ENCODE measurements around the gene FAM81A.
"Not testable (repeated sequence)": the region's sequence is repeated elsewhere in the genome, so short reads cannot be mapped to it uniquely, and the experiment has no call there.

FAM81A gene

DNA sequence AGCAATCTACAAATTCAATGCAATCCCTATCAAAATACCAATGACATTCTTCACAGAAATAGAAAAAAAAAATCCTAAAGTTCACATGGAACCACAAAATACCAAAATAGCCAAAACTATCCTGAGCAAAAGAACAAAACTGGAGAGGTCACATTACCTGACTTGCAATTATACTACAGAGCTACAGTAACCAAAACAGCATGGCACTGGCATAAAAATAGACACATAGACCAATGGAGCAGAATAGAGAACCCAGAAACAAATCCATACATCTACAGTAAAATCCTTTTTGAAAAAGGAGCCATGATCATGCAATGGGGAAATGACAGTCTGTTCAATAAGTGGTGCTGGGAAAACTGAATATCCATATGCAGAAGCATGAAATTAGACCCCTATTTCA, 51.5 kb downstream of the FAM81A start:
- DNase-seq (ENCODE audit: low read depth in 2 of 2) = not testable (repeated sequence)

DNA sequence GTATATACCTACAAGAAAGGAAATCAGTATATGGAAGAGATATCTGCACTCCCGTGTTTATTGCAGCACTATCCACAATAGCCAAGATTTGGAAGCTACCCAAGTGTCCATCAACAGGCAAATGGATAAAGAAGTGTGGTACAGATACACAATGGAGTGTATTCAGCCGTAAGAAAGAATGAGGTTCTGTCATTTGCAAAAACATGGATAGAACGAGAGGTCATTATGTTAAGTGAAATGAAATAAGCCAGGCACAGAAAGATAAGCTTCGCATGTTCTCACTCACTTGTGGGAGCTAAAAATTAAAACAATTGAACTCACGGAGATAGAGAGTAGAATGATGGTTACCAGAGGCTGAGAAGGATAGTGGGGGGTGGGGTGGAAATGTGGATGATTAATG, 53.1 kb downstream of the FAM81A start:
- DNase-seq (ENCODE audit: low read depth in 2 of 2) = no peak

DNA sequence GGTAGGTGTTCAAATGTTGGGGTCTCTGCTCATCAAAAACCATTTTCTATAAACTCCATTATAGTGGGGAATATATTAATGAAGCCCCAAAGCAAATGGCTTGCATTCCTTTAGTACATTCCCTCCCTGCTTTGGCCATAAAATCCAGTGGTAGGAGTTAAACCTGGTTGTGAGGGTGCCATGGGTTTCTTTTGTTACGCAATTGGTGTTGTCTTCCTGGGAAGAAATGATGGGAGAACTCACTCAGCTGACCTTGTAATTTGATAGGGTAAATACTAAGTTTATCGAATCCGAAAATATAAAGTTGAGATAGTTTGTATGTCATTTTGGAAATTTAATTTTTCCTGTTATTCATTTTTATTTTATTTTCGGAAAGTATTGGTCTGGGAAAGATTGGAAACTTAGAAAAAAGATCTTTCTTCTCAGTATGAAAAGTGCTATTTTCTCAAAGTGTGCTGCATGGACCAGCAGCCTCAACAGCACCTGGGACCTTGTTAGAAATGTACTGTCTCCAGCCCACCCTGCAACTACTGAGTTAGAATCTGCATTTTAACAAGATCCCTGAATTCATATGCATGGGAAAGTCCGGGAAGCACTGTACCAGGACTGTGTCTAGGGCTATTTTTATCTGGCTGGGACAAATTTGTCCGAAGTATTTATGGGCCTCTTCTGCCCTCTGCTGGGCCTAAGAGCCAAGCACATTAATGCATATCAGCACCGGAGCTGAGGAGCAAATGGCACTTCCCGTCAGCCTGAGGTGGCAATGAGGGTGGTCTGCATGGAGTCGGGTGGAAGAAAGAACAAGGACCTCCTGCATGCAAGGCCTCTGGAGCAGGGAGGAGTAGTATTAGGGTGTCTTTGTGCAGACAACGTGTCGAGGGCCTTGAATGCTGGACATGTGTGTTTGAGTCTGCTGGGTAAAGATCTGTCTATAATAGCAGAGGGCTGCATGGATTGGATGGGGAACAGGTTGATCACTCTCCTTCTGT, 54.7 kb downstream of the FAM81A start:
- DNase-seq (ENCODE audit: low read depth in 2 of 2) = peak; percentile 12 to 23

DNA sequence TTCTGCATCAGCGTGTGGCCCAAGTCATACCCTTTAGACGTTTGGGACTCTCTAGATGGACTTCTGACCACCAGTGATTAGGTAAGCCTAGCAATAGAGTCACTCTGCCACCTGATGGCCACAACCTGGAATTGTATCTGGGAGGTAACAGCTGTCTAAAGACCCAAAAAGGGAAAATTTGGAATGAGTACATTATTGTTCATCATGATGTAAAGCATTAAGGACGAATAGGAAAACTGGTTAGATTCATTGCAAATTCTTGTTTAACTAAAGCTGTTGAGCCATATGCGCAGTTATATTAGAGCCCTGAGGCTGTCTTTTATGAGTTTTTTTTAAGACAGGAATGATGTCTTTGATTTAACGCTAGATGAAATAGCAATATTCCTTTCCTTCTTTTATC, 63.6 kb downstream of the FAM81A start:
- no peak for DNase-seq (ENCODE audit: low read depth in 2 of 2)

DNA sequence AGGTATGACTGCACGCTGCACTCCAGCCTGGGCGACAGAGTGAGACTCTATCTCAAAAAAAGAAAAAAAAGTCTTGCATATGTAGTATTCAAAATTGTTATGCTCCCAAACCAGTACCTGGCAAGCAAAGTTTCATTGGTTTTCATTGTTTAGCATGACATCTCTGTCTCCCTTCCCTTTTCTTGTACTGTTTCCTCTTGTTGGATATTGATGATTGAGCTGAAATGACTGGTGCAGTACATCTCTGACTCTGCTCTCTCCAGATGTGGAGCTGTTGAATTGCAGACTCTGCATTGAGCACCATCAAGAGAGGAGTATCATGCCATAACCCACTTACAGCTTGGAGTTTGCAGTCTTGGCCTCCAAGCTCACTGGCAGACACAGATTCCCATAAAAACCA, 77.2 kb downstream of the FAM81A start:
- DNase-seq (ENCODE audit: low read depth in 2 of 2) = no peak

DNA sequence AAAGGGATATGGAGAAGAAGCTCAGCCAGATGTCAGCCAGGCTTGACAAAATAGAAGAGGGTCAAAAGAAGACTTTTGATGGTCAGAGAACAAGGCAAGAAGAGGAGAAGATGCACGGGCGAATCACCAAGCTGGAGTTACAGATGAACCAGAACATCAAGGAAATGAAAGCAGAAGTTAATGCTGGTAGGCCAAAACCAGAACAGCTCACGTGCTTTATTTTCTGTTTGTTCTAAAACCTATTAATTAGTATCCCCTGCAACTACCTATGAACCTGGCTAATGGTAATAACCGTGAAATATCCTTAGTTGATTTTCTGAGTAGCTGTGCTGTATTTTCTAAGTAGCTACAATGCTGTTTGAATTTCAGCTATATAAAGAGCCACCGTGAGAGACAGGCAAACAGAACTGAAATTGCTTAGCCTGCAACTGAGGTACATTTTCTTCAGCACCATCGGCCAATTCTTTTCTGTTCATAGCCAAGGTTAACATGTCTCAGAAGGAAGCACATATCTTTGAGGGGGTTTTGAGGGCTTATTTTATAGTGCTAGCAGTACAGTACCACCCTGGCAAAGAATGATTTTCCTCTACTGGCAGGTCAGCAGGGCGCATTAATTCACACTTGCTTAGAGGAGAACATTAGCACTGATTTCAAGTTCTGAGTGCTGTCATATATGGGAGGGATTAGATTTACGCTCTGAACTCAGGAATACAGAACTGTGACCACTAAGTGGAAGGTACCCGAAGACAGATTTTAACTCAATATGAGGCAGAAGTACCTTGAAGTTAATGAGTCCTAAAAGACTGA, 78.9 kb downstream of the FAM81A start:
- DNase-seq (ENCODE audit: low read depth in 2 of 2) = no peak

DNA sequence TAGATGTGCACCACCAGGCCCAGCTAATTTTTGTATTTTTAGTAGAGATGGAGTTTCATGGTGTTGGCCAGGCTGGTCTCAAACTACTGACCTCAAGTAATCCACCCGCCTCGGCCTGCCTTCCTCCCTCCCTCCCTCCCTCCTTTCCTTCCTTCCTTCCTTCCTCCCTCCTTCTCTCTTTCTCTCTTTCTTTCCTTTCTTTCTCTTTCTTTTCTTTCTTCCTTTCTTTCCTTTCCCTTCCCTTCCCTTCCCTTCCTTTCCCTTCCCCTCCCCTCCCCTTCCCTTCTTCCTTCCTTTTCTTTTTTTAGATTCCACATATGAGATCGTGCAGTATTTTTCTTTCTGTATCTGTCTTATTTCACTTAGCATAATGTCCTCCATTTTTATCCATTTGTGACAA, 81.3 kb downstream of the FAM81A start:
- DNase-seq (ENCODE audit: low read depth in 2 of 2) = no peak

DNA sequence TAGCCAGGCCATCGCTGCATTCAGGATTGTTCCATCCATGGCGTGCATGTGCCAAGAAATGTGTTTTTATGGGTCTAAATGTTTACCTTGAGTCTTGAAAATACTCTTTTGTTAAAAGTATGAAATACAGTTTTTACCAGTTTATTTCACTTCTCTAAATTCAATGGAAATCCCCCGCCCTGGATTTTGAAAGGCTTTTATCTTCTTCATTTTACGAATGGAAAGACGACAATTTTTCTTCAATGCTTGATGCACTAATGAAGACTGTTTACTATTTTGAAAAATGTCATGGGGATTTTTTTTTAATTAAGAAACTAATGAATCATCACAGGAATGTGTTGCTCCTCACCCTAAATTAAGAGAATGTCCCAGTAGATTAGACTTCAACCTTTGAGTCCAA, 83.5 kb downstream of the FAM81A start:
- DNase-seq (ENCODE audit: low read depth in 2 of 2) = no peak

DNA sequence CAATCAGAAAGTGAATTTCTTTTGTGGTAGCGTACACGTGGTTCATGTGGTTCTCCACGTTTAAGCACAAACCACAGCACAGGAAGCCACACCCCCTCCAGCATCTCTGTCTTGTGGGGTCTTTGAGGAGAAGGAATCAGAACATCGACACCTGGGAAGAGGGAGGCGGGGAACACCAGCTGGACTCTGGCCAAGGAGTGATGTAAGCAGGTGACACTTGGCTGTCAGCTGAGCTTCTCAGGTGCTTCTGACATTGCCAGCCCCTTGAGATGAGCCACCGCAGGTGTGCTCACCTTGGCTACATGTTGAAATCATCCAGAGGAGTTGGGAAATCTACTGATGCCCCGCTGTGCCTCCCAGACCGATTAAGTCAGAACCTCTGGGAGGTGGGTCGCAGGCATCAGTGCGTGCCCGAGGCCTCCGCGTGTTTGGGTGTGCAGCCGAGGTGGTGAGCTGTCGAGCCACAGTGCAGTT, 85.0 kb downstream of the FAM81A start:
- no peak for DNase-seq (ENCODE audit: low read depth in 2 of 2)

DNA sequence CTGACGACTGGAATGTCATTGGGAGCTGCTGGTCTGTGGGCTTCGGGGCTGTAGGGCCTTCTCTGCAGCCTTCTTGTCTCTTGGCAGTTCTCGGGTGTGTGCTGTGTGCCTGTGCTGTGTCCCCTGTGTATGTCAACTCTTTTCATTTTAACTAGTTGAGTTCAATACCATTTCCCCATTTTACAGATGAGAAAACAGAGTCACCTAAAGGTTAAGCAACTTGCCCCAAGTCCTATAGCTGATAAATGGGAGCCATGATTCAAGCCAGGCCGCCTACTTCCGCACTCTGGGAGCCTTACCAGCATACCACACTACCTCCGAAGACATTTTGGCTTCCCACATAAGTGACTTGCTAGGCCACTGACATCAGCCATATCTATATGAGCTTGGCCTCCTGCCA, 85.7 kb downstream of the FAM81A start:
- no peak for DNase-seq (ENCODE audit: low read depth in 2 of 2)

DNA sequence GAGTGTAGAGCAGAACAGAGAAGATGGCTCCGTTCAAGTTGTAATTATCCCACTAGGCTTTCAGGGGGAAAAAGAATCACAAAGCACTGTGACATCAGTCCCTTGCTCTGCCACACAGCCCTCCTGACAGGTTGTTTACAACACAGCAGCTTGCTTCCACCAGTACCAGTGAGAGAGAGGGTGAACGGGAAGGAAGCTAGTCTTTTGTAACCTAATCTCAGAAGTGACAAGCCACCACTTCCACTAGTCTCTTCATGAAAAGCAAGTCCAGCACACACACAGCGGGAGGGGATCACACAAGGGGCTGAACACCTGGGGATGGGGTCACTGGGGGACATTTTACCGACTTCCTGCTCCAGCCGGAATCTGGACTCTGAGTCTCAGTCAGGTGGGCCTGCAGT, 86.3 kb downstream of the FAM81A start:
- no peak for DNase-seq (ENCODE audit: low read depth in 2 of 2)

DNA sequence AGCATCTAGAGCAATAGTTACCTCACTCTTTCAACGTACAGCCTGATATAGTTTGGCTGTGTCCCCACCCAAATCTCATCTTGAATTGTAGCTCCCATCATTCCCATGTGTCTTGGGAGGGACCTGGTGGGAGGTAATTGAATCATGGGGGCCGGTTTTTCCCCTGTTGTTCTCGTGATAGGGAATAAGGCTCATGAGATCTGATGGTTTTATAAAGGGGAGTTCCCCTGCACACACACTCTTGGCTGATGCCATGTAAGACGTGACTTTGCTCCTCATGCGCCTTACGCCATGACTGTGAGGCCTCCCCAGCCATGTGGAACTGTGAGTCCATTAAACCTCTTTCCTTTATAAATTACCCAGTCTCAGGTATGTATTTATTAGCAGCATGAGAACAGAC, 88.5 kb downstream of the FAM81A start:
- DNase-seq (ENCODE audit: low read depth in 2 of 2) = not testable (repeated sequence)

DNA sequence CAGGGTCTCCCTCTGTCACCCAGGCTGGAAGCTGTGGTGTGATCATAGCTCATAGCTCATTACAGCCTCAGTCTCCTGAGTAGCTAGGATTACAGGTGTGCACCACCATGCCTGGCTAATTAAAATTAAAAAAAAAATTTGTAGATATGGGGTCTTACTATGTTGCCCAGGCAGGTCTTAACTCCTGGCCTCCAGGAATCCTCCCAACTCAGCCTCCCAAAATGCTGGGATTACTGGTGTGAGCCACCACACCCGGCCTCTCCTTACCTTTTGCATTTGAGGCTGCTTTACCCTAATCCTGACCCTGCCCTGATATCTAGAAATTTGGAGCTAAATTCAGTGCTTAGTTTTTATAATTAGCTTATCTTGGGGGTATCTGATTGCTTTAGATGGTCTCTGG, 90.4 kb downstream of the FAM81A start:
- no peak for DNase-seq (ENCODE audit: low read depth in 2 of 2)

DNA sequence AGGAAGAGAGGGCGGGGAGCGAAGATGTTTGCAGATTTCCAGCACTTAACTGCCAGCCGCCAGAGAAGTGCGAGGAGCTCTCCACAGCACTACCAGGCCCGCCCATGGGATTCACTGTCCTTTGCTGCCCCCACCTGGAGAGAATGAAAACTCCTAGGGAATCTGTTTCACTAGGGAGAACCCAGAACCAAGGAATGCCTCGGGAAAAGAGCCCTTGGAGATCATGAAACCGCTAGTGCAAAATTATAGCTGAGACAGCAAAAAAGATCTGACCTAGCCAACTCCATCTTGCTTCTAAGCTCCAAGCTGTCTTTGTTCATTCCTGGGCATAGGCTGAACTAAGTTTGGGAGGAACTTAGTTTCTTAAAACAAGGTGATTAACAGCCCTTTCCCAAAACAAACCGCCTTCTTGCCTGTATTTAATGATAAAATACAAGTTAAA, 91.0 kb downstream of the FAM81A start:
- peak; percentile 51 to 53 for DNase-seq (ENCODE audit: low read depth in 2 of 2)

DNA sequence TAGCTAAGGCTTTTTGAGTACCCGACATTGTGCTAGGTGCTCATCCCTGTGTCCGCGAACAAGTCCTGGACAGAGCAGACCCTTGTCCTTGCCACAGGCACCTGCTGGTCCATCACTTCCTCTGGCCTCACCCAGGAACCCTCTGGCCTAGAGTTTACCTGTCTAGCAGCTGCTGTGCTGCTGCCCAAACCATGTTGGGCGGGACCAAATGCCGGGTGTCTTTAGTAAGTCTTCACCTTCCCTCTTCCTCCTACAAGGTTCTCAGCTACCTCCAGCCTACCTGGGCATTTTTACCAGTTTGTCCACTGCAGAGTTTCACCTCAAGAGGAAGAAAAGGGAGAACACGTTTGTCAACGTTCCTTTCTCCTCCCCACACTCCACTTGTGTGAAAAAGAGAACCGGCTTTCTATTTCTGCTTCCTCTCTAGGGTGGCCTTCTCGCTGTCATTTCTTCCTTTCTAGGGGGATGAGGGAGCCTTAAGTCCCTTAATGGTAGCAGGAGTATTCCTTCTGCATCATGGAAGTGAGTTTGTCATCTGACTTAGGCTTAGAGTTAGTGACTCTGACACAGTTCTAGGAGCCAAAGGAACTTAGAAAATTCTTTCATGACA, 93.2 kb downstream of the FAM81A start:
- DNase-seq (ENCODE audit: low read depth in 2 of 2) = no peak

DNA sequence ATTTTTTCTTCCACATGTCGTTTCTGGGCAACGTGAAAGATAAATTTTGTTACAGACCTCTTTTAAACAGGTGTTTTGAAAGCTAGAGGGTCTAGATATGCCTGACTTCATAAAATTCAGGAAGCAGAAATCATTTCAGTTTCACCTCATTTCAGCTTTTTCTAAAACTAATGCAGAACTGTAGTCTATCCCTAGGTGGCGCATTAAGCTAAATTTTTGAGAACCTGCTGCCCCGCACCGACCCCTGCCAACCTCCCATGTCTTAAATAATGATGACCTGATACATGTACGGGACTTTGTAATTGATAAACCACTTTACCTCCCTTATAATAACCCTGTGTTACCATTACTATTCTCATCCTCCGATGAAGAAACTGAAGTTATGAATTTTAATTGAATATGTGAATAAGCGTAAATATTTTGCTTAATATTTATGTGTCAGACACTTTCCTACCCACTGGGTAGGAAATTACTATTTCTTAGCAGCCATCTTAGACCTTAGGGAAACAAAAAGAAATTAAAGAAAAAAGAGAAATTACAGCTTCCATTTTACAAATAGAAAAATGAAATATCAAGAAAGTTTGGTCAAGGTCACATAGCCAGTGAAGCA, 94.9 kb downstream of the FAM81A start:
- DNase-seq (ENCODE audit: low read depth in 2 of 2) = peak in 1 of 2 donors; percentile 10

DNA sequence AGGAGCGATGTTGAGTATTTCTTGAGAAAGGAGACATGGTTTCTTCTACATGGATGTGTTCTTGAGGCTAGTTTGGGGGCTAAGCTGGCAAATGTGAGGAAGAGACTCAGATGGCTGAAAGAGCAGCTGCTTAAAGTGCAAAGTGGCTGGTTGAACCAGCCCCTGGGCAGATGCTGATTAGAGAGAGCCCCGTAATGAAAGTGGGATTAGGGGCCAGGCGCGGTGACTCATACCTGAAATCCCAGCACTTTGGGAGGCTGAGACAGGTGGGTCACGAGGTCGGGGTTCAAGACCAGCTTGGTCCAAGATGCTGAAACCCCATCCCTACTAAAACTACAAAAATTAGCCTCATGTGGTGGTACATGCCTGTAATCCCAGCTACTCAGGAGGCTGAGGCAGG, 98.6 kb downstream of the FAM81A start:
- DNase-seq (ENCODE audit: low read depth in 2 of 2) = no peak

DNA sequence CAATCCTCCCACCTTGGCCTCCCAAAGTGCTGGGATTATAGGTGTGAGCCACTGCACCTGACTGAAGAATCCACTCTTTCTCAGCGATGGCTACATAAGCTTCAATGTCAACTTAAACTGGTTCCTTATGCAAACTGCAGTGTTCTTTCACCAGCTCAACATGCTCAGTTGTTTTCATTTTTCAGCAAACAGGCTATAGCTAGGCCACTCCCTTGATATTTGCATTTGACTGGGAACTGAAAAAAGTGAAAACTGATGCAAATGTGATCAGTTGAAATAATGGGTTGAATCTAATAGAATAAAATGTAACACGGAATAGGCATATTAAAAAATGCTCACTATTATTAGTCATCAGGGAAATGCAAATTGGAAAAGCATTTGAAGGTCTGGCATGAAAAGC, 99.4 kb downstream of the FAM81A start:
- DNase-seq (ENCODE audit: low read depth in 2 of 2) = no peak

DNA sequence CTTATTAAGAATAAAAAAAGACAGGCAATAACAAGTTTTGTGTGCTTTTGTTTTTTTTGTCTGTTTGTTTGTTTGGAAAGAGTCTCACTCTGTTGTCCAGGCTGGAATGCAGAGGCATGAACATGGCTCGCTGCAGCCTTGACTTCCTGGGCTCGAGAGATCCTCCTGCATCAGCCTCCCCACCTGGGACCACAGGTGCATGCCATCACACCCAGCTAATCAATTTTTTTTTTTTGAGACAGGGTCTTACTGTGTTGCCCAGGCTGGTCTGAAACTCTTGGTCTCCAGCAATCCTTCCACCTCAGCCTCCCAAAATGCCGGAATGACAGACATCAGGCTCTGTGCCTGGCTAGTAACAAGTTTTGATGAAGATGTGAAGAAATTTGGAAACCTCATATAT, 100.5 kb downstream of the FAM81A start:
- DNase-seq (ENCODE audit: low read depth in 2 of 2) = no peak

DNA sequence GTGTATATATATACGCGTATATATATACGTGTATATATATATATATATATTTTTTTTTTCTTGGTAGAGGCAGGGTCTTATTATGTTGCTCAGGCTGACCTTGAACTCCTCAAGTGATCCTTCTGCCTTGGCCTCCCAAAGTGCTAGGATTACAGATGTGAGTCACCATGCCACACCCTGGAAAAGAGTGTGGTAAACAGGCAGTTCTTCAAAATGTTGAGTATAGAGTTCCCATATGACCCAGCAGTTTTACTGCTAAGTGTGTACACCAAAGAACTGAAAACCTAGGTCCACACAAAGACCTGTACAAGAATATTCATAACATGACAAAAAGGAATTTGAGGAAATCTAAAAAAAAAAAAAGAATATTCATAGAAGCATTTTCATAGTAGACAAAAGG, 101.8 kb downstream of the FAM81A start:
- DNase-seq (ENCODE audit: low read depth in 2 of 2) = no peak

DNA sequence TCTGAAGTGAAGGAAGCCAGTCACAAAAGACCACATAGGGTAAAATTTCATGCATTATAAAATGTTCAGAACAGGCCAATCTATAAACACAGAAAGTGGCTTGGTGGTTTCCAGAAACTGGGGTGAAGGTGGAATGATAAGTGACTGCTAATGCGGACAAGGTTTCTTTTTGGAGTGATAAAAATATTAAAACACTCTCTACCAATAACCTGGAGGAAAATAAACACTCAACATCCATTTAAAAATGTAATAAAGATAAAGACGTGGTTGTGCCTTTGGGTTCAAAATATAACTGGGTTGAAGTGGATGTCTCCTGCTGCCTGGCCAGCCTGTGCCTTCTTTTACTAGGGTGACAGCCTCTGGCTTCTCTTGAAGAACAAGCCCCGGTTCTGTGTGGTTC, 102.7 kb downstream of the FAM81A start:
- DNase-seq (ENCODE audit: low read depth in 2 of 2) = no peak

DNA sequence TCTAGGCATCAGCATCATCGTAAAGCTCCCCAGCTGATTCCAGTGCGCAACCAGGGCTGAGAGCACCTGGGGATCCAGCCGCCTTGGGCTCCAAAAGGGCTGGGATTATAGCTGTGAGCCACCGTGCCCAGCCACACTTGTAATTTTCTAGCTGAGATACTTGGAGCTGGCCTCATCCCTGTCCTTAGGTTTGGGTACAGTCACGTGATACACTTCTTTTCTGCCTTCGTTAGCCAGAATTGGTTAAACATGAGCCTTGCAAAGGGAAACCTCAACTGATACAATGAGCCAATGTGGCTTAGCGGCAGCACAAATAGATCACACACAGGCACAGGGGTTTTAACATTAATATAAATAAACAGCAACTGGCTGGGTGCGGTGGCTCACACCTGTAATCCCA, 103.8 kb downstream of the FAM81A start:
- no peak for DNase-seq (ENCODE audit: low read depth in 2 of 2)
